HG03558 (cell line): ENCODE data around the gene TRIM74.
A peak's percentile ranks its signal among the peaks of the same experiment; 100 is the strongest.
"Not testable (repeated sequence)": the region's sequence is repeated elsewhere in the genome, so short reads cannot be mapped to it uniquely, and the experiment has no call there.

Experiments used
- ATAC-seq: cut with Tn5 transposase; IDR thresholded peaks from one replicate; pipeline ENCODE4 v1.9.1; 2021; ENCODE audit warnings: moderate number of reproducible peaks; ENCODE audit not compliant: unreplicated experiment; ENCODE audit errors: extremely low read depth

Gene TRIM74

GRCh38 chr7:72914756-72915525 lies 54.3 kb downstream of the TRIM74 start:
- peak; percentile 44 for ATAC-seq

- not testable (repeated sequence) for ATAC-seq
Observed at GRCh38 chr7:72913750-72914149, 55.5 kb downstream of the TRIM74 start.

DNA sequence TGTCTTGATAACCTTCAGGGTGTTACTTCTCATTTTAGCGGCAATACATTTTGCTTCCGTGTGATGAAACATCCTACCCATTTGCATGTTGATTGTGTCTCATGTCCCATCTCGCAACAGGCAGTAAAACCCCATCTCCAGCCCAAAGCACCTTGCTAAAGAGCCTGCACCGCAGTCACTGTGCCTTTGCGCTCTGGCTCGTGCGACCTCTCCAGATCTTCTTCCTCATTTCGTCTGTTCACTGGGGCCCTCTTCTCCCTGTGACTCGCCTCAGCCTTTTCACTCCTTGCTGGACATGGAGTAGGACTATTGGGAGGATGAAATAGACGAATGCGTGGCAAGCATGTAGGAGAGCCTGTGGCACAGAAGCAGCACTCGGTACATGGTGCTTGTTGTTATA lies 57.9 kb downstream of the TRIM74 start:
- ATAC-seq: not testable (repeated sequence)
